Neural cell (in vitro differentiated cells): ENCODE results near the gene P2RX1.

Experiments
- EP300 ChIP-seq: fragments of 450-650 bp; conservative IDR thresholded peaks from 2 replicates; pipeline ENCODE4 v1.6.1; 2014; ENCODE audit warnings: antibody characterized with exemption, mild to moderate bottlenecking, moderate library complexity; ENCODE audit not compliant: poor library complexity, severe bottlenecking
- POLR2AphosphoS5 ChIP-seq: IDR thresholded peaks from 2 replicates; pipeline ENCODE4 v1.6.1; 2012
- RAD21 ChIP-seq: fragments of 450-650 bp; conservative IDR thresholded peaks from 2 replicates; pipeline ENCODE4 v1.6.1; 2014; ENCODE audit warnings: antibody characterized with exemption, mild to moderate bottlenecking, moderate library complexity
- TF ChIP-seq, protein P1 (sequence below): fragments of 450-650 bp; IDR thresholded peaks from 2 replicates; pipeline ENCODE4 v1.5.1; 2014; ENCODE audit warnings: antibody characterized with exemption, mild to moderate bottlenecking, moderate library complexity; ENCODE audit not compliant: poor library complexity, severe bottlenecking
- TF ChIP-seq, protein P2 (sequence below): IDR thresholded peaks from 2 replicates; pipeline ENCODE4 v1.6.1; 2012; ENCODE audit warnings: borderline replicate concordance

DNA sequence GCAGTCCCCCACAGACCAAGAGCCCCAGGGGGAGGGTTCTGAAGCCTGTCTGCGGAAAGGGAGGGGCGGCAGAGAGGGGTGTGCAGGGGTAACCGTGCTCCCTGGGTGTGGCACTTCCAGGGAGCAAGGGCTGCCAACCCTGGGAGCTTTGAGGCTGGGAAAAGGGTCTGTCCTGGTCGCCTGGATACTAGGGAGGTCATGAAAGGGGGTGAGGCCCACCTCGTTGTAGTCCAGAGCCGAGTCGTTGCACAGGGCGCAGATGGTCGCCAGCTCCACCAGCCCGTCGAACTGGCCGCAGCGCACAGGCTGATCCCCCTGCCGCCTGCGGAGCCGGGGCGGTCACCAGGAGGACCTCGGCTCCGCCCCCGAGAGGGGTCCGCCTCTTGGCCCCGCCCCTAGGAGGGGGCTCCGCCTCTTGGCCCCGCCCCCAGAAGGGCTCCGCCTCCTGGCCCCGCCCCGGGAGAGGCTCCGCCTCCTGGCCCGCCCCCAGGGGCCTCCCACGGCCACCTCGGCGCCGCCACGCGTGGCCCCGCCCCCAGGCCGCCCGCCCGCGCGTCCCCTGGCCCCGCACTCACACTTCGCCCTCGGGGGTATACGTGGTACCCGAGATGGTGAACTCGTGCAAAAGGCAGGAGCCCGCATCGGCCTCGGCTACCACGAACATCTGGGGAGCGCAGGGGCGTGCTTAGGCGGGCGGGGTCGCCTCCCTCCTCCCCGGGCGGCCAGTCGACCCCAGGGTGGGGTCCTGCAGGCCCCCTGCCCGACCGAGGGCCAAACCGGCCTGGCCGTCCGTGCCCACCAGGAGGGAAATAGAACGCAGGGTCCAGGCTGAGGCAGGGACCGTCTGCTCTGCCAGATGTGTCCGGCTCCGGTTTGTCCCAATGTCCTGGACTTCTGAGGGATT, 28.5 kb upstream of the P2RX1 start:
- TF ChIP-seq, protein P1, sequence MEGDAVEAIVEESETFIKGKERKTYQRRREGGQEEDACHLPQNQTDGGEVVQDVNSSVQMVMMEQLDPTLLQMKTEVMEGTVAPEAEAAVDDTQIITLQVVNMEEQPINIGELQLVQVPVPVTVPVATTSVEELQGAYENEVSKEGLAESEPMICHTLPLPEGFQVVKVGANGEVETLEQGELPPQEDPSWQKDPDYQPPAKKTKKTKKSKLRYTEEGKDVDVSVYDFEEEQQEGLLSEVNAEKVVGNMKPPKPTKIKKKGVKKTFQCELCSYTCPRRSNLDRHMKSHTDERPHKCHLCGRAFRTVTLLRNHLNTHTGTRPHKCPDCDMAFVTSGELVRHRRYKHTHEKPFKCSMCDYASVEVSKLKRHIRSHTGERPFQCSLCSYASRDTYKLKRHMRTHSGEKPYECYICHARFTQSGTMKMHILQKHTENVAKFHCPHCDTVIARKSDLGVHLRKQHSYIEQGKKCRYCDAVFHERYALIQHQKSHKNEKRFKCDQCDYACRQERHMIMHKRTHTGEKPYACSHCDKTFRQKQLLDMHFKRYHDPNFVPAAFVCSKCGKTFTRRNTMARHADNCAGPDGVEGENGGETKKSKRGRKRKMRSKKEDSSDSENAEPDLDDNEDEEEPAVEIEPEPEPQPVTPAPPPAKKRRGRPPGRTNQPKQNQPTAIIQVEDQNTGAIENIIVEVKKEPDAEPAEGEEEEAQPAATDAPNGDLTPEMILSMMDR: no peak
- TF ChIP-seq POLR2AphosphoS5 (no peak), EP300 (no peak), RAD21 (no peak)
- TF ChIP-seq, protein P2, sequence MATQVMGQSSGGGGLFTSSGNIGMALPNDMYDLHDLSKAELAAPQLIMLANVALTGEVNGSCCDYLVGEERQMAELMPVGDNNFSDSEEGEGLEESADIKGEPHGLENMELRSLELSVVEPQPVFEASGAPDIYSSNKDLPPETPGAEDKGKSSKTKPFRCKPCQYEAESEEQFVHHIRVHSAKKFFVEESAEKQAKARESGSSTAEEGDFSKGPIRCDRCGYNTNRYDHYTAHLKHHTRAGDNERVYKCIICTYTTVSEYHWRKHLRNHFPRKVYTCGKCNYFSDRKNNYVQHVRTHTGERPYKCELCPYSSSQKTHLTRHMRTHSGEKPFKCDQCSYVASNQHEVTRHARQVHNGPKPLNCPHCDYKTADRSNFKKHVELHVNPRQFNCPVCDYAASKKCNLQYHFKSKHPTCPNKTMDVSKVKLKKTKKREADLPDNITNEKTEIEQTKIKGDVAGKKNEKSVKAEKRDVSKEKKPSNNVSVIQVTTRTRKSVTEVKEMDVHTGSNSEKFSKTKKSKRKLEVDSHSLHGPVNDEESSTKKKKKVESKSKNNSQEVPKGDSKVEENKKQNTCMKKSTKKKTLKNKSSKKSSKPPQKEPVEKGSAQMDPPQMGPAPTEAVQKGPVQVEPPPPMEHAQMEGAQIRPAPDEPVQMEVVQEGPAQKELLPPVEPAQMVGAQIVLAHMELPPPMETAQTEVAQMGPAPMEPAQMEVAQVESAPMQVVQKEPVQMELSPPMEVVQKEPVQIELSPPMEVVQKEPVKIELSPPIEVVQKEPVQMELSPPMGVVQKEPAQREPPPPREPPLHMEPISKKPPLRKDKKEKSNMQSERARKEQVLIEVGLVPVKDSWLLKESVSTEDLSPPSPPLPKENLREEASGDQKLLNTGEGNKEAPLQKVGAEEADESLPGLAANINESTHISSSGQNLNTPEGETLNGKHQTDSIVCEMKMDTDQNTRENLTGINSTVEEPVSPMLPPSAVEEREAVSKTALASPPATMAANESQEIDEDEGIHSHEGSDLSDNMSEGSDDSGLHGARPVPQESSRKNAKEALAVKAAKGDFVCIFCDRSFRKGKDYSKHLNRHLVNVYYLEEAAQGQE: no peak
